Myometrial cell (primary cell): ENCODE measurements around the gene GATM. TPM values are rescaled to one million over a fixed set of nuclear protein-coding genes. Genes with fewer than 3 reads are reported as not detected.

Experiments used
- total RNA-seq: library from RNA; depleted of rRNA; stranded (reverse); fragments of >200 nt; gene quantifications from 2 replicates; pipeline ENCODE4 v1.2.3, GENCODE V29; 2015

GATM gene, protein sequence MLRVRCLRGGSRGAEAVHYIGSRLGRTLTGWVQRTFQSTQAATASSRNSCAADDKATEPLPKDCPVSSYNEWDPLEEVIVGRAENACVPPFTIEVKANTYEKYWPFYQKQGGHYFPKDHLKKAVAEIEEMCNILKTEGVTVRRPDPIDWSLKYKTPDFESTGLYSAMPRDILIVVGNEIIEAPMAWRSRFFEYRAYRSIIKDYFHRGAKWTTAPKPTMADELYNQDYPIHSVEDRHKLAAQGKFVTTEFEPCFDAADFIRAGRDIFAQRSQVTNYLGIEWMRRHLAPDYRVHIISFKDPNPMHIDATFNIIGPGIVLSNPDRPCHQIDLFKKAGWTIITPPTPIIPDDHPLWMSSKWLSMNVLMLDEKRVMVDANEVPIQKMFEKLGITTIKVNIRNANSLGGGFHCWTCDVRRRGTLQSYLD
- under 0.01 TPM in 1 of 2 replicates, not detected in the other for total RNA-seq

GRCh38 chr15:45378149-45378912 lies at the start of gene GATM:
Gene GATM (minus strand): TSS chr15:45378544. CDS start chr15:45378453, 91 bp downstream.

Other genes starting within 250 kb of the GATM start
- not detected in 2 replicates for gene DUOXA1, start 248.7 kb downstream of the GATM start, total RNA-seq
- gene DUOX1, start 248.6 kb downstream of the GATM start, total RNA-seq, result not detected in 2 replicates
- gene SHF, start 190.6 kb downstream of the GATM start, total RNA-seq, result 2.0 and 7.8 TPM in 2 replicates
- gene SLC28A2, start 126.3 kb downstream of the GATM start, total RNA-seq, result not detected in 2 replicates
- gene SLC30A4, start 144.2 kb upstream of the GATM start, total RNA-seq, result 3.2 and 4.3 TPM in 2 replicates
- gene BLOC1S6, start 208.8 kb upstream of the GATM start, total RNA-seq, result 39.8 and 47.1 TPM in 2 replicates